Mesodermal cell (in vitro differentiated cells): Measurements from ENCODE around the gene AKAP8L.

Experiments used
- H3K27ac ChIP-seq: 2 replicates; pipeline ENCODE4 v1.7.0; 2013; ENCODE audit warnings: mild to moderate bottlenecking, low read depth, low read length, moderate library complexity; ENCODE audit not compliant: severe bottlenecking
- H3K36me3 ChIP-seq: 2 replicates; pipeline ENCODE4 v1.7.1; 2013; ENCODE audit warnings: mild to moderate bottlenecking, low read length, moderate library complexity; ENCODE audit not compliant: control insufficient read depth, insufficient read depth
- H3K4me1 ChIP-seq: one replicate; pipeline ENCODE4 v1.7.1; 2013; ENCODE audit warnings: mild to moderate bottlenecking, low read length; ENCODE audit not compliant: insufficient read depth, control insufficient read depth, poor library complexity, severe bottlenecking
- H3K4me3 ChIP-seq: 2 replicates; pipeline ENCODE4 v1.7.0; 2013; ENCODE audit warnings: low read length, control low read depth, mild to moderate bottlenecking; ENCODE audit not compliant: insufficient read depth, poor library complexity, severe bottlenecking; ENCODE audit errors: extremely low read depth
- H3K9me3 ChIP-seq: 2 replicates; pipeline ENCODE4 v1.7.1; 2013; ENCODE audit warnings: mild to moderate bottlenecking, low read length, moderate library complexity; ENCODE audit not compliant: control insufficient read depth
- WGBS, 2 experiments: methylation state at CpG; one replicate each; pipeline ENCODE4 v1.1.5; 2013; ENCODE audit warnings: missing lambda C conversion rate in 2 of 2; ENCODE audit not compliant: insufficient coverage in 2 of 2; 5-methylcytosine and 5-hydroxymethylcytosine counted together

The AKAP8L gene

DNA sequence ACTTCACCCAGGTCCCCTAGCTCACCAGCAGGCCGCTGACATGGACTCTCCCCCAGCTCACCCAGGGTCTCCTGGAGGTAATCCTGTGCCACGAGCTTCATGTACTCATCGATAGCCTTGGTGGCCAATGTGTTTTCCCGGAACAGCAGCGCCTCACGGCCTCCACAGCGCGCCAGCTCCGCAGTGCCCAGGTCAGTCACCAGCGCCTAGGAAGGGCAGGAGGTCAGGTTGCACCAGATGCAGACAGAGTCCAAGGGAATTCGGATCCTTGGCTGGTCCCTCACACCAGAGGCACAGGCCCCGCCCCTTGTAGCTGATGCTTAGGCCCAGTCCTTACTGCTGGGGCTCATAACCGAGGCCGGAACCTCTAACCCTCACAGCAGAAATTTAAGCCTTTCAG is 37.7 kb upstream of the AKAP8L start:
- 71 to 76% methylated on average over 10 to 14 of the region's 14 CpGs for WGBS, 2 experiments
- H3K36me3 ChIP-seq, result no peaks in the 10 kb centered on the region
- H3K4me1 ChIP-seq, result no peaks in the 10 kb centered on the region
- H3K9me3 ChIP-seq, result no peaks in the 10 kb centered on the region
- no peak overlapping the region for H3K4me3 ChIP-seq
- no peak overlapping the region for H3K27ac ChIP-seq

GRCh38 chr19:15455996-15456395 is 37.2 kb upstream of the AKAP8L start:
- WGBS, 2 experiments, result 81 to 88% methylated on average over 7 to 8 of the region's 9 CpGs
- H3K4me3 ChIP-seq, result no peak overlapping the region
- no peaks in the 10 kb centered on the region for H3K4me1 ChIP-seq
- no peak overlapping the region for H3K27ac ChIP-seq
- no peaks in the 10 kb centered on the region for H3K9me3 ChIP-seq
- no peaks in the 10 kb centered on the region for H3K36me3 ChIP-seq

- H3K4me3 ChIP-seq, result no peak overlapping the region
- no peaks in the 10 kb centered on the region for H3K9me3 ChIP-seq
- H3K36me3 ChIP-seq, result no peaks in the 10 kb centered on the region
- H3K27ac ChIP-seq, result no peak overlapping the region
- H3K4me1 ChIP-seq, result no peaks in the 10 kb centered on the region
- 87 to 92% methylated on average over 14 to 16 of the region's 17 CpGs for WGBS, 2 experiments
Observed at GRCh38 chr19:15453906-15454860, 35.4 kb upstream of the AKAP8L start.

DNA sequence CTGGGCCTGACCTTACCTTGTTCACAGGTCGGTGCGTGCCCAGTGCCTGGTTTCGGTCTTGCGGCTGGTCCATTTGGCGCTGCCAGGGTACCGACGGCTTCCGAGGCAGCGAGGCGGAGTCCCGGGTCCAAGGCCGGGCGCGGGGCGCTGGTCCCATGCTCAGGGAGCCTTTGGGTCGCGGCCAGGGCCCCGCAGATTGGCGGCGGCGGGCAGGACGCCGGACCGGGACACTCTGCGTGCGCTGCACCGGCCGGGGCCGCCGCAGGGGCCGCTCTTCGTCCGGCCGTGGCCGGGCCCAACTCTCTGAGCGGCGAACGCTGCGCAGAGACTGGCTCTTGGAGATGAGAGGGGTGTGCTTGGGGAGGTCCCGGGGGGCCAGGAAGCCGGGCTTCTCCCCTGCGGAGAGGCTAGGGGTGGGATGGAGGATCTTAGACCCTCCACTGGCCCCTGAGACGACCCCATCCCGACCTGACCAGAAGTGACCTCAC is 34.3 kb upstream of the AKAP8L start:
- 13 to 24% methylated on average over 25 to 27 of the region's 44 CpGs for WGBS, 2 experiments
- Histone ChIP-seq H3K4me3 (peak overlapping the region; percentile 25), H3K27ac (no peak overlapping the region), H3K4me1 (peaks cover 4% of the 10 kb centered on the region), H3K9me3 (no peaks in the 10 kb centered on the region), H3K36me3 (no peaks in the 10 kb centered on the region)

- Histone ChIP-seq H3K4me1 (peaks cover 4% of the 10 kb centered on the region), H3K9me3 (no peaks in the 10 kb centered on the region), H3K27ac (no peak overlapping the region), H3K4me3 (peak overlapping the region; percentile 25), H3K36me3 (no peaks in the 10 kb centered on the region)
- WGBS, 2 experiments, result 16 to 21% methylated on average over 27 to 33 of the region's 37 CpGs
Observed at GRCh38 chr19:15452111-15453047, 33.6 kb upstream of the AKAP8L start.

GRCh38 chr19:15450528-15450890 is 31.7 kb upstream of the AKAP8L start:
- Histone ChIP-seq H3K4me1 (peaks cover 4% of the 10 kb centered on the region), H3K9me3 (no peaks in the 10 kb centered on the region), H3K27ac (no peak overlapping the region), H3K36me3 (no peaks in the 10 kb centered on the region), H3K4me3 (no peak overlapping the region)
- WGBS, 2 experiments, result 100% methylated on average over 1 of the region's 1 CpG; no CpG with 5 or more reads in 1 of the 2 experiments

GRCh38 chr19:15449620-15450527 is 31.1 kb upstream of the AKAP8L start, which contains the start of gene WIZ:
TSS of gene WIZ (minus strand) at chr19:15449956. CDS start at chr19:15448307, 1,649 bp downstream.
- Histone ChIP-seq H3K9me3 (no peaks in the 10 kb centered on the region), H3K4me1 (peaks cover 4% of the 10 kb centered on the region), H3K36me3 (no peaks in the 10 kb centered on the region), H3K4me3 (peak within 1 kb of the TSS; percentile 64), H3K27ac (no peak within 1 kb of the TSS)
- WGBS, 2 experiments, result 2 to 3% methylated on average over 20 to 26 of the region's 77 CpGs

DNA sequence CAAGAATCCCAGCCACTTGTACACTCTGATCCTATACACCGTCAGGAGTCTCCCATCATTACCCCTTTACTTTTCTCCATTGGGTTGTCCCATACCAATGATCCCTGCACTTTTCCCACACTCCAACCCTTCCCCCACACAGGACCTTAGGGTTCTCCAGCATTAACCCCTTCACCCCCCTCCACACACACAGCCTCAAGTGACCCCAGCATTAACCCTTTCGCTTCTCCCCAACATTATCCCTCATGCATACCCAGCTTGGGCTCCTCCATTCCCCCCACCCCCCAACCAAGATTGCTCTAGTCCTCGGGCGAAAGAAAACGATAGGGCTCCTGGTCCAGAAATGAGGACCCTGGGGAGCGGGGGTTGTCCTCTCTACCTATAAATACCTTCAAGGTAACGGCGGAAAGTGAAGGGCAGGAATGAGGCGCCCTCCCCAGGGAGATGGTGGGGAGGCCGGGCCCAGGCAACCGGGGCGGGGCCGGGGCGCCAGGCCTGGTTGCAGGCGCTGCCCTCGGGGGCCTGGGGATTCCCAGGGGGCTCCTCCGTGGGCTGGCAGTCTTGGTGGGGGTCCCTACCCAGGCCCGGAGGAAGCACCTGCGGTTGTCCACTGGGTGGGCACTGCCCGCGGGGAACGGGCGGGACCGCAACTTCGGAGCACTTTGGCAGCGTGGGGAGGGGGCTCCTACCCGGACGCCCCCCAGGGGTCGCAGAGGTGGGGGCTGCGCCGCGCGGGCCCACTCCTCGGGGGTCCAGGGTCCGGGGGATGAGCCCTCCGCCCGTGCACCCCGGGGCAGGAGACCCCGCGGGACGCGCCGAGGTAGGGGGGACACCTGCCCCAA is 30.2 kb upstream of the AKAP8L start:
- H3K9me3 ChIP-seq, result no peaks in the 10 kb centered on the region
- peak overlapping the region; percentile 64 for H3K4me3 ChIP-seq
- H3K4me1 ChIP-seq, result peaks cover 4% of the 10 kb centered on the region
- H3K27ac ChIP-seq, result no peak overlapping the region
- 5 to 9% methylated on average over 21 to 32 of the region's 43 CpGs for WGBS, 2 experiments
- H3K36me3 ChIP-seq, result no peaks in the 10 kb centered on the region

DNA sequence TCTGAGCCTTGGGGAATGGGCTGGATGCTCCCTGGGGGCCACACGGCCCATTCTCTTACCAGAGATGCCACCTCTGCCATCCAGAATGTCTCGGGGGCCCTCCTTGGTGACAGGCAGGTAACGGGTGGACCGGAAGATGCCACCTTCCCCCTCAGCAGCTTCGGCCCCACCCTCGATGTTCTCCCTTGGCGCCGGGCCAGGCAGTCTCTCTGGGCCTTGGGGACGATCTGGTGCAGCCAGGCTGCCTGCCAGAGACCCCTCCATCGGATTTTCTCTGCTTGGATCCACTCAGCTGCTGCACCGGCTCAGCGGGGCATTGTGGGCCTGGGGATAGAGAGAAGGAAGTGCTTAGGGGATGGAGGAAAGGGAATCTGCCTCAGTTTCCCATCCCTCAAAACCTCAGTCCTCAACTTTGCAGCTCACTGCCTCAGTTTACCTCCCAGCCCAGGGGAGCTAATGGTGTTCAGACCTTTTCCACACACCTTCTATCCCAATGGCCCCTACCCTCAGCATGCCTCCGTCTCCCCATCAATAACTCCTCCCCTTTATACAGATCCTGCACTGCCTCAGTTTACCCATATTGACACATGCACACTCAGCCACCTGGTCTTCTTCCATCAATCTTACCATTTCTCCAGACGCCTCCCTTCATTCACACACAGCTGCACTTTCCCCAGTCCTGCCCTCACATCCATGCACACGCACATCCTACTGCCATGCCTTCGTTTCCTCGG is 29.4 kb upstream of the AKAP8L start:
- Histone ChIP-seq H3K4me3 (peak overlapping the region; percentile 64), H3K4me1 (peaks cover 4% of the 10 kb centered on the region), H3K36me3 (no peaks in the 10 kb centered on the region), H3K9me3 (no peaks in the 10 kb centered on the region), H3K27ac (no peak overlapping the region)
- WGBS, 2 experiments, result 74 to 75% methylated on average over 13 to 15 of the region's 17 CpGs
